Spleen (tissue), 11 donors: Measurements from ENCODE around the gene LRRC15. TPM values are rescaled to one million over a fixed set of nuclear protein-coding genes. Genes with fewer than 3 reads are reported as not detected.

Source experiments
- DNase-seq: peaks from one replicate; pipeline ENCODE4 v3.0.0-alpha.2; 2020
- H3K27ac ChIP-seq, 8 donors: fragments of 200-600 bp; sonication (generic) in 7 of 8; 1 replicate in 4 of 8; 2 replicates in 4 of 8; pipeline versions ENCODE4 v1.5.0 to v1.8.0; 2016 to 2021; ENCODE audit warnings: inconsistent platforms in 4 of 8, mild to moderate bottlenecking in 4 of 8, moderate library complexity in 1 of 8
- H3K27me3 ChIP-seq, 7 donors: fragments of 200-600 bp; sonication (generic) in 6 of 7; replicated peaks in 1 of 7; 1 replicate in 4 of 7; 2 replicates in 3 of 7; pipeline versions ENCODE4 v1.5.0 to v1.8.0; 2016 to 2021; ENCODE audit warnings: inconsistent platforms in 3 of 7, mild to moderate bottlenecking in 1 of 7
- H3K36me3 ChIP-seq, 6 donors: fragments of 200-600 bp; sonication (generic) in 5 of 6; 1 replicate in 4 of 6; 2 replicates in 2 of 6; pipeline versions ENCODE4 v1.5.0 to v1.8.0; 2016 to 2021; ENCODE audit warnings: inconsistent platforms in 2 of 6
- H3K4me1 ChIP-seq, 6 donors: fragments of 200-600 bp; sonication (generic) in 5 of 6; 1 replicate in 3 of 6; 2 replicates in 3 of 6; pipeline versions ENCODE4 v1.5.0 to v1.8.0; 2016 to 2021; ENCODE audit warnings: inconsistent platforms in 3 of 6
- H3K4me3 ChIP-seq, 8 donors: fragments of 200-600 bp; sonication (generic) in 7 of 8; 1 replicate in 4 of 8; 2 replicates in 4 of 8; pipeline versions ENCODE4 v1.5.0 to v1.8.0; 2016 to 2021; ENCODE audit warnings: inconsistent platforms in 4 of 8, mild to moderate bottlenecking in 4 of 8, moderate library complexity in 2 of 8
- H3K9me3 ChIP-seq, 8 donors: fragments of 200-600 bp; sonication (generic) in 7 of 8; 1 replicate in 4 of 8; 2 replicates in 4 of 8; pipeline versions ENCODE4 v1.5.0 to v1.8.0; 2016 to 2021; ENCODE audit warnings: inconsistent platforms in 4 of 8
- POLR2A ChIP-seq, 3 donors: fragments of 450-650 bp; IDR thresholded peaks; one replicate each; pipeline ENCODE4 v1.5.1; 2017; ENCODE audit warnings: antibody characterized with exemption in 3 of 3, mild to moderate bottlenecking in 1 of 3
- POLR2AphosphoS5 ChIP-seq, 3 donors: sonication (generic); formaldehyde crosslinking; IDR thresholded peaks; one replicate each; pipeline ENCODE4 v1.5.1; 2017; ENCODE audit warnings: antibody characterized with exemption in 3 of 3
- WGBS, 5 donors: extraction: QIAGEN DNeasy Blood & Tissue Kit in 3 of 5; methylation state at CpG; one replicate each; pipeline versions ENCODE4 v1.1.5 to v1.1.7; 2013 to 2018; 5-methylcytosine and 5-hydroxymethylcytosine counted together
- intact Hi-C: fragments of 100-400 bp; cut with DNase I; formaldehyde crosslinking; loops from one replicate; pipeline ENCODE4 v1.15.0; 2023; ENCODE audit warnings: low total_unique reads
- polyA plus RNA-seq, 3 donors: library from polyadenylated mRNA; stranded (reverse); fragments of 200-250 nt; gene quantifications; one replicate each; pipeline ENCODE4 v1.2.1, GENCODE V29; 2013
- total RNA-seq, 7 donors: library from RNA; depleted of rRNA in 3 of 7; stranded (reverse); fragments of >200 nt in 3 of 7; fragmentation: NEBNext Ultra II Directional in 4 of 7; extraction: Animal tissue kit (Norgen Biotek cat#: 25700) in 4 of 7; gene quantifications; one replicate each; pipeline versions ENCODE4 v1.1.0 to v1.2.1, GENCODE V29; 2016 to 2021
- TF ChIP-seq, protein P1 (sequence below), 11 experiments: fragments of 200-600 bp in 7 of 11; fragments of 450-650 bp in 4 of 11; sonication (generic) in 4 of 11; IDR thresholded peaks in 8 of 11; conservative IDR thresholded peaks in 3 of 11; 1 replicate in 7 of 11; 2 replicates in 4 of 11; pipeline versions ENCODE4 v1.4.0 to v1.8.0; 2016 to 2021; ENCODE audit warnings: antibody characterized with exemption in 11 of 11, inconsistent platforms in 4 of 11, mild to moderate bottlenecking in 1 of 11
- donor health status: healthy with polysubstance abuse.
- donor health status: DM: no; HTN: no; CAD: no; lungs with moderate emphysema.
- donor health status: DM: no; HTN: no; CAD: no.
- donor health status: Bipolar disorder and iron deficiency.
- donor health status: healthy.
- donor health status: DM: no; HTN: no; CAD: no.
- donor health status: DM: yes; HTN: yes; CAD: no.

LRRC15 gene
- total and polyA plus RNA-seq, 10 donors: 0.09 to 1.1 (median 0.35) TPM; not detected in 1

DNA sequence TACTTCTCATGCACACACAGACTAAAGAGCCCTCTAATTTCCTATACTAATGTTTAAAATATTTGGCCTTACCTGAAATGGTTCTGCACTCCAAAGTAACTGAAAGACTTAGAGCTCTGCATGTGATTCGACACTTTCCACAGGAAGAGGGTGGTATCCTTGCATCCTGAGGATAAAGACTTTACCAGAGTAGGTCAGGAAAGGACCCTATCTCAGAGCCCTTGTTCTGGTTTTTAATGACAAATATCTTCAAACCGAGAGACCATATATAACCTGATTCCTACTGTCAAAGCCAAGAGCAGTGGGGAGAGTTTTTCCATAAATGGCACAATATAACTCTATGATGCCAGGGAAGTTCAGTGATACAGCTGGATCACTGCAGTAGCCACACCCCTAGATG lies 29.6 kb upstream of the LRRC15 start, which contains the start of gene GP5:
Gene GP5 (minus strand): TSS at position 101 of the 400 bp plus-strand sequence. CDS start 984 bp downstream, outside the sequence.
- Histone ChIP-seq H3K27me3 (peaks cover 0 to 54% (median 23%) of the 10 kb centered on the region in 7 donors), H3K4me3 (peak within 1 kb of the TSS; percentile 24 to 68 (median 31)), H3K4me1 (peaks cover 15 to 48% (median 33%) of the 10 kb centered on the region in 6 donors), H3K36me3 (no peaks in the 10 kb centered on the region), H3K27ac (no peak within 1 kb of the TSS), H3K9me3 (no peaks in the 10 kb centered on the region)
- TF ChIP-seq POLR2A (IDR thresholded peaks at IDR 0.05): no peak
- TF ChIP-seq POLR2AphosphoS5 (IDR thresholded peaks at IDR 0.05): no peak
- TF ChIP-seq, protein P1, sequence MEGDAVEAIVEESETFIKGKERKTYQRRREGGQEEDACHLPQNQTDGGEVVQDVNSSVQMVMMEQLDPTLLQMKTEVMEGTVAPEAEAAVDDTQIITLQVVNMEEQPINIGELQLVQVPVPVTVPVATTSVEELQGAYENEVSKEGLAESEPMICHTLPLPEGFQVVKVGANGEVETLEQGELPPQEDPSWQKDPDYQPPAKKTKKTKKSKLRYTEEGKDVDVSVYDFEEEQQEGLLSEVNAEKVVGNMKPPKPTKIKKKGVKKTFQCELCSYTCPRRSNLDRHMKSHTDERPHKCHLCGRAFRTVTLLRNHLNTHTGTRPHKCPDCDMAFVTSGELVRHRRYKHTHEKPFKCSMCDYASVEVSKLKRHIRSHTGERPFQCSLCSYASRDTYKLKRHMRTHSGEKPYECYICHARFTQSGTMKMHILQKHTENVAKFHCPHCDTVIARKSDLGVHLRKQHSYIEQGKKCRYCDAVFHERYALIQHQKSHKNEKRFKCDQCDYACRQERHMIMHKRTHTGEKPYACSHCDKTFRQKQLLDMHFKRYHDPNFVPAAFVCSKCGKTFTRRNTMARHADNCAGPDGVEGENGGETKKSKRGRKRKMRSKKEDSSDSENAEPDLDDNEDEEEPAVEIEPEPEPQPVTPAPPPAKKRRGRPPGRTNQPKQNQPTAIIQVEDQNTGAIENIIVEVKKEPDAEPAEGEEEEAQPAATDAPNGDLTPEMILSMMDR (IDR thresholded peaks at IDR 0.05 in 8 of 11, conservative IDR thresholded peaks at IDR 0.05 in 3 of 11): no peak
- intact Hi-C loops: no loop called here
- 13 to 38% (median 23%) methylated on average over 2 of the region's 2 CpGs for WGBS, 5 donors
- no peak for DNase-seq

DNA sequence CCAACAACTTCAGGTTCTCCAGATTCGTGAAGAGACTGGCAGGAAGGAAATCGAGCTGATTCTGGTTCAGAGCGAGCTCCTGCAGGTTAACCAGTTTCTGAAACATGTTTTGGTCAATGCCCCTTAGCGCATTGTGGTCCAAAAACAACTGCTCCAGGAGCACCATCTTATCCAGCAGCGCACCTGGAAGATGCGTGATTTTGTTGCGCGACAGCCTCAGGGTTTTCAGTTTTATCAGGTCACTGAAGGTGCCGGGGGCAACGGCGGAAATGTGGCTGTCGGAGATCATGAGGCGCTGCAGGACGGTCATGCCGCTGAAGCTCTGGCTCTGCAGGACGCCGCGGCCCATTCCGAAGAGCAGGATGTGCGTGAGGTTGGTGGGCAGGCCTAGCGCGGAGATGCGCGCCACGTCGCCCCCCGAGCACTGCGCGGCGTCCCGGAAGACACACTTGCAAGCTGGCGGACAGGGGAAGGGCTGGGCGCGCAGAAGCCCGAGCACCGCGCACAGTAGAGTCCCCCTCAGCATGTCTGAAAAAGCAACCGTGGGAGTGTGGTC lies 28.3 kb upstream of the LRRC15 start:
- no peaks in the 10 kb centered on the region for H3K36me3 ChIP-seq
- TF ChIP-seq POLR2AphosphoS5 (IDR thresholded peaks at IDR 0.05): peak in 2 of 3 donors; percentile 65 to 79
- TF ChIP-seq POLR2A (IDR thresholded peaks at IDR 0.05): no peak
- intact Hi-C loops: no loop called here
- H3K4me3 ChIP-seq: peak overlapping the region; percentile 24 to 68 (median 31)
- peak; percentile 74 for DNase-seq
- H3K27ac ChIP-seq: peak overlapping the region in 1 of 8 donors; percentile 67
- H3K4me1 ChIP-seq: peaks cover 15 to 48% (median 33%) of the 10 kb centered on the region in 6 donors
- H3K27me3 ChIP-seq: peaks cover 0 to 55% (median 23%) of the 10 kb centered on the region in 7 donors
- WGBS, 5 donors: 4 to 6% (median 5%) methylated on average over 20 to 38 of the region's 38 CpGs
- no peaks in the 10 kb centered on the region for H3K9me3 ChIP-seq

DNA sequence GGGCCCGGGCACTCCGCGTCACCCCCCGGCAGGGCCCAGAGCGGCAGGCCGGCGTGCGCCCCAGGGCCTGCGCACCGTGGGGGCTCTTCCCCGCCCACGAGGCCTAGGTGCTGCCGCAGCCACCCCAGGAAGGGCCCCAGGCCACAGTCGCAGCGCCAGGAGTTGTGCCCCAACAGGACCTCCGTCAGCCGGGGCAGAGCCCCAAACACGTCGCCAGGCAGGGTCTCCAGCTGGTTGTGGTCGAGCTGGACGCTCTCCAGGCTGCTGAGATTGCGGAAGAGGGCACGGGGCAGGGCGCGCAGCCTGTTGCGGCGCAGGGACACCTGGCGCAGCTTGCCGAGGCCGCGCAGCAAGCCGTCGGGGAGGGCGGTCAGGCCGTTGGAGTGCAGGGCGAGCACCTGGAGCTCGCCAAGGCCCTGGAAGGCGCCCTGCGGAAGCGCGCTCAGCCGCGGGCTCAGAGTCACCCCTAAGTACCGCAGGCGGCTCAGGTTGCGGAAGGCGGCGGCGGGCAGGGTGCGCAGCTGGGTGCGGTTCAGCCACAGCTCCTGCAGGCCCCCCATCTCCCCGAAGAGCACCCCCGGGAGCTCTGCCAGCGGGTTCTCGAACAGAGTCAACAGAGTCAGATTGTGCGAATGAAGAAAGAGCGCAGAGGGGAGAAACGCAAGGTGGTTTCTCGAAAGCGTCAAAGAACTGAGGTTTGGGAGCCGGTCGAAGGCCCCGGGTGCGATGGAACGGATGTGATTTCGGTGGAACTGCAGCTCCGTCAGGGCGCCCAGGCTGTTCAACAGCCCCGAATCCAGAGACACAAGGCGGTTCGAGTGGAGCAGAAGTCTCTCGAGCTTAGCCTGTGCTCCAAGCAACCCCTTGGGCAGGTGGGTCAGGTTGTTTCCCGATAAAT lies 27.6 kb upstream of the LRRC15 start:
- Histone ChIP-seq H3K4me3 (peak overlapping the region; percentile 24 to 68 (median 31)), H3K36me3 (no peaks in the 10 kb centered on the region), H3K9me3 (no peaks in the 10 kb centered on the region), H3K4me1 (peaks cover 15 to 48% (median 33%) of the 10 kb centered on the region in 6 donors), H3K27ac (peak overlapping the region in 7 of 8 donors; percentile 47 to 70 (median 63)), H3K27me3 (peaks cover 0 to 55% (median 23%) of the 10 kb centered on the region in 7 donors)
- 10 to 20% (median 12%) methylated on average over 34 to 73 of the region's 73 CpGs for WGBS, 5 donors
- peak; percentile 72 for DNase-seq
- intact Hi-C loops: no loop called here
- TF ChIP-seq, protein P1 (IDR thresholded peaks at IDR 0.05 in 8 of 11, conservative IDR thresholded peaks at IDR 0.05 in 3 of 11): no peak
- TF ChIP-seq POLR2A (IDR thresholded peaks at IDR 0.05): no peak
- peak in 1 of 3 donors; percentile 7 for TF ChIP-seq POLR2AphosphoS5 (IDR thresholded peaks at IDR 0.05)

DNA sequence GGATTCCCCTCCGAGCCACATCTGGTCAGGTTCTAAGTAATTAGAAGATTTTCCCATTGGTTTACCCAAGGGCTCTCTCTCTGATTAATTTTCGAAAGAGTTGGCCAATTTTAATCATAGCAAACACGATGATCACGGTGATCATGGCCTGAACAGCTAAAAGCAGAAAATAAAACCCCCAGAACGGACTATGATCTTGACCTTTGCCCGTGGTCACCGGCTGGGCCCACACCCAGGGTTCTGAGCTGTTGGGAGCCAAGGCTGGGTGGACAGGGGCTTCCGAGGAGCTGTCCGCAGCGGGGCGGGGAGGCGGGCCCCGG lies 27.0 kb upstream of the LRRC15 start:
- Histone ChIP-seq H3K27me3 (peaks cover 0 to 55% (median 23%) of the 10 kb centered on the region in 7 donors), H3K36me3 (no peaks in the 10 kb centered on the region), H3K9me3 (peaks cover 0 to under 1% (median 0%) of the 10 kb centered on the region in 8 donors), H3K27ac (peak overlapping the region in 7 of 8 donors; percentile 47 to 70 (median 63)), H3K4me3 (peak overlapping the region in 7 of 8 donors; percentile 28 to 68 (median 31)), H3K4me1 (peaks cover 15 to 48% (median 33%) of the 10 kb centered on the region in 6 donors)
- 11 to 15% (median 13%) methylated on average over 11 to 13 of the region's 13 CpGs for WGBS, 5 donors
- TF ChIP-seq POLR2AphosphoS5 (IDR thresholded peaks at IDR 0.05) (no peak), POLR2A (IDR thresholded peaks at IDR 0.05) (no peak)
- TF ChIP-seq, protein P1 (IDR thresholded peaks at IDR 0.05 in 8 of 11, conservative IDR thresholded peaks at IDR 0.05 in 3 of 11): no peak
- no peak for DNase-seq
- intact Hi-C loops: no loop called here
